ENCODE results near the gene FOXB1.

The FOXB1 gene

GRCh38 chr15:60021589-60022378 is 17.7 kb downstream of the FOXB1 start:
- DNase-seq = no peak

- no peak for DNase-seq
Observed at GRCh38 chr15:60022379-60022741, 18.2 kb downstream of the FOXB1 start.

- no peak for DNase-seq
Observed at GRCh38 chr15:60026555-60026954, 22.4 kb downstream of the FOXB1 start.

GRCh38 chr15:60035344-60035743 is 31.2 kb downstream of the FOXB1 start:
- no peak for DNase-seq

- DNase-seq = no peak
Observed at GRCh38 chr15:60039316-60039715, 35.2 kb downstream of the FOXB1 start.

- no peak for DNase-seq
Observed at GRCh38 chr15:60043744-60044435, 39.8 kb downstream of the FOXB1 start.

- no peak for DNase-seq
Observed at GRCh38 chr15:60044636-60045270, 40.6 kb downstream of the FOXB1 start.

- no peak for DNase-seq
Observed at GRCh38 chr15:60047701-60048100, 43.6 kb downstream of the FOXB1 start.

- DNase-seq = no peak
Observed at GRCh38 chr15:60049948-60050347, 45.8 kb downstream of the FOXB1 start.

- DNase-seq = no peak
Observed at GRCh38 chr15:60052796-60053195, 48.7 kb downstream of the FOXB1 start.

- DNase-seq = no peak
Observed at GRCh38 chr15:60054472-60054871, 50.4 kb downstream of the FOXB1 start.
